NCI-H1417 treated with DMSO at 0.1 percent for 48 hours (cell line): ENCODE data around the gene TMEM147.
"Not testable (repeated sequence)": the region's sequence is repeated elsewhere in the genome, so short reads cannot be mapped to it uniquely, and the experiment has no call there.

Source experiments
- DNase-seq: peaks from one replicate; lab custom pipeline; 2025; lab: John Stamatoyannopoulos, UW

Gene TMEM147

DNA sequence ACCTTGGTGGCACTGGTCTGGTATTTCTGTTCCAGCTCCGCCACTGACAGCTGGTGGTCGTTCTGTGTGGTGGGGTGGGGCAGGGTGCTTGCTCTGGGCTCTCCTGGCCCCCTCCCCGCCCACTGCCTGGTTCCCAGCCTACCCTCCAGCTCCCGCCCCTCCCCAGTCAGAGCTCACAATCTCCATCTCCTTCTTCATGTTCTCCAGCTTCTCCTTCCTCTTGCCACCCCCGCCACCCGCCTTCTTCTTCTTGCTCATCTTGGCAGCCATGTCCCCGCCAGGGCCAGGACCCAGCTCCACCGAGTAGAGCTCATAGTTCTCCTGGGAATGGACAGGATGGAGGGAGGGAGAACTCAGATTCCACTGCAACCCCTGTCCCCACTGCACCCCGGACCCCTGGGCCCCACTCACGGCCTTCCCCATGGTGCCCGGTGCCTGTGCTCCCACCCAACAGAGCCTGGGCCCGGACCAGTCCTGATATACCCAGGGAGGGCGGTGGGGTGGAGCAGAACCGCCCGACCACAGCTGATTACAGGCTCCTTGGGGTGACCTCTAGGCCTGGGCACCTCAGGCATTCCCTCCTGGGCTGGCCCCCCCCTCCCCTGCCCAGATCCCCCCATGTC is 17.9 kb downstream of the TMEM147 start, which contains the start of gene ATP4A:
Gene ATP4A, minus strand, starts transcription at position 452 of the 623 bp plus-strand sequence. Its CDS starts 29 bp downstream, at position 423.
- DNase-seq, result no peak

DNA sequence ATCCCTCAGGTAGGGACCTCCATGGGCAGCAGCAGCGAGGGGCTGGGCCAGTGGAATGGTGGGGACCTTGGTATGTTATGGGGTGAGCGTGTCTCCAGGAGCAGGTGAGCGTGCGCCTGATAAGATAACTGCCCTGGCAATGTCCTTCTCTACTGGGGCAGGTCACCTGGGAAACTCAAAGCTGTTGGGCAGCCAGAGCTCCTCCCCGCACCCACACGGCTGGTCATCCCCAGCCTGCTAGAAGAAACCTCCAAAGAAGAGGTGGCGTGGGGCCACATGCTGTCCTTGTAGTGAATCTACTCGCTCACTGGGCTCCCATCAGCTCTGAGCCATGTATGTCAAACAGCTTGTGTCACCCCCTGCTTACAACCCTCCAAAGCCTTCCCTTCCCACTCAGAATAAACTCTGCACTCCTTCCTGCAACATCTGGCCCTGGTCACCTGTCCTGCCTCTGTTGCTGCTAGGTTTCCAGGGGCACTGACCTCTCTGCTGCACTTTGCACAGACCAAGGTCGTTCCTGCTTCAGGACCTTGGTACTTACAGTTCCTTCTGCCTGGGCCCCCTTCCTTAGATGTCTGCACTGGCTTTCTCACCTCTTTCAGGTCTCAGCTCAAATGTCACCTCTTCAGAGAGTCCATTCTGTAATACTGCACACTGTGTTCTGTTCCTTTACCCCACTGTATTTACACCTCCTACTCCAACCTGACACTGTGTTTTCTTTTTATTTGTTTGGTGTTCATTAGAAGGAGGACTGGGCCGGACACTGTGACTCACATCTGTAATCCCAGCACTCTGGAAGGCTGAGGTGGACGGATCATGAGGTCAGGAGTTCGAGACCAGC is 19.8 kb downstream of the TMEM147 start:
- DNase-seq, result no peak

DNA sequence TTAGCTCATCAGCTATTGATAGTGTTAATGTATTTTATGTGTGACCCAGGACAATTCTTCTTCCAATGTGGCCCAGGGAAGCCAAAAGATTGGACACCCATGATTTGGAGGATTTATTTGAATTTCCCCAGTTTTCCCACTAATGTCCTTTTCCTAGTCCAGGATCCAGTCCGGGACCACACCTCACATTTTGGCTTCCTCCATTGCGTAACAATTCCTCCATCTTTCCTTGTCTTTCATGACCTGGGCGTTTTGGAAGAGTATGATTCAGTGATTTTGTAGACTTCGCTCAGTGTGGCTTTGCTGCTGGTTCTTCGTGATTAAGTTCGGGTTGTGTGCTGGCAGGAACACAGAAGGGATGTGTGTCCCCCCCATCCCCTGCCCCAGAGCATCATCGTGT is 21.3 kb downstream of the TMEM147 start:
- DNase-seq, result no peak

DNA sequence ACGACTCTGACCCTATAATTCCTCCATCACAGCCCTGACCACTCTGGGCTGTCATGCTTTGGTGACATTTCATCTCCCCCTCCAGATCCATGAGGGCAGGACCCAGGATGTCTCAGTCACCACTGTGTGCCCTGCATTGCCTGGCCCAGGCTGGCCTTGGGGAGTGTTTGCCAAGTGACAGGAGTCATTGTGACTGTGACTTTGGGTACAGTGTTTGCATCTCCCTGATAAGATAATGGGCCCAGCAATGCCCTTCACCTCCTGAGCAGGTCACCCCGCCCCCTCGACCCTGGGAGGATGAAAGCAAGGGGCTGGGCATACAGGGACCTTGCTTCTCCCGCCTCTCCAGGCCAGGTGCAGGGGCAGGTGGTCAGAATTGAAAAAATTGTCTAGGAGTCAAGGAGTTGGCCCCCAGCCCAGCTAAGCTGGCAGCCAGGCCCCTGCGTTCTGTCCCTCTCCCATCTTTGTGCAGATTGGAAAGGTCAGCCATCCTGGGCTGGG is 23.9 kb downstream of the TMEM147 start:
- no peak for DNase-seq

DNA sequence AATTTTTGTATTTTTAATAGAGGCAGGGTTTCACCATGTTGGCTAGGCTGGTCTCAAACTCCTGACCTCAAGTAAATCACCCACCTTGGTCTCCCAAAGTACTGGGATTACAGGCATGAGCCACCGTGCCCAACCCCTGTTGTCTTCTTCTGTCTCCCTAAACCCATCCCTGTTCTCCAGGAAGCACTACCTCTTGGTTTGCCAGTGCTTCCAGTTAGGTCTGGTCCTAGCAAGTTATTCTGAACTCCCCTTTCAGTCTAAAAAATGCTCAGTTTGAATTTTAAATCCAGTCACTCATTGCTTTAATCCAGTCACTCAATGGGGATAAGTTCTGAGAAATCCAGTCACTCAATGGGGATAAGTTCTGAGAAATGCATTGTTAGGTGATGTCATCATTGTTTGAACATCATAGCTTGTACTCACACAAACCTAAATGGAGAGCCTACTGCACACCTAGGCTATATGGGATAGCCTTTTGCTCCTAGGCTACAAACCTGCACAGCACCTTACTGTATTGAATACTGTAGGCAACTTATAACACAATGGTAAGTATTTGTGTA is 26.1 kb downstream of the TMEM147 start:
- no peak for DNase-seq

DNA sequence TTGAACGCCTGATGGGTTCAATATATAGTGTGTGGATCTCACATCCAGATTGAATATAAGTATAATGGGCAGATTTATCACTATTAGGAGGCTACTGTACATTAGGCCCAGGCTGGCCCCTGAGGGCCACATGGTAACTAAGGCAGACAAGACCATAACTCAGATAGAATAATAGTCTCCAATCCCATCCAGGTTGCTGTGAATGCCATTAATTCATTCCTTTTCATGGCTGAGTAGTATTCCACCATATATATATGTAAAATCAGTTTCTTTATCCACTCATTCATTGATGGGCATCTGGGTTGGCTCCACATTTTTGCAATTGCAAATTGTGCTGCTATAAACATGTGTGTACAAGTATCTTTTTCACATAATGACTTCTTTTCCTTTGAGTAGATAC is 32.5 kb downstream of the TMEM147 start:
- DNase-seq, result no peak

DNA sequence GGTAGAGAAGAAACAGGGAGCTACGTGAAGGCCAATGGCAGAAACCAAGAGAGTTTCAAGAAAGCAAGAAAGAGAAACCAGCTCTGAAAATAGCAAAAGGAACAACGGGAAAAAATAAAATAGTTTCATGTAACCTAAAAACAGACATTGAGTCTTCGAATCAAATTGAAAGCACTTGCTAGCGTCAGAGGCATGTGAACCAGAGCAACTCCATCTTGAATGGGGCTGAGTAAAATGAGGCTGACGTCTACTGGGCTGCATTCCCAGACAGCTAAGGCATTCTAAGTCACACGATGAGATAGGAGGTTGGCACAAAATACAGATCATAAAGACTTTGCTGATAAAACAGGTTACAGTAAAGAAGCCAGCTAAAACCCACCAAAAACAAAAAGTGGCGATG is 33.3 kb downstream of the TMEM147 start:
- DNase-seq, result no peak

DNA sequence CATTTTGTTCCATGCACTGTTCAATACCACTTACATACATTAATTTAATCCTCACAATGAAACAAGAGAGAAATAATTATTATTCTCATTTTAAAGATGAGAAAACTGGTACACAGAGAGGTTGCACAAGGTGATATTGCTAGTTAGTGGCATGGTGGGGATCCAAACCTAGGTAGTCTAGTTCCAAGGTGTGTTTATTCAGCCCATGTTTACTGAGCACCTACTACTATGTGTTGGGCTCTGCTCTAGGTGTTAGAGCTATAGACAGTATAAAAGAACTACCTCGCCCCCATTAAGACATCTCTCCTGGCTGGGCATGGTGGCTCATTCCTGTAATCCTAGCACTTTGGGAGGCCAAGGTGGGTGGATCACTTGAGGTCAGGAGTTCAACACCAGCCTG is 37.3 kb downstream of the TMEM147 start:
- no peak for DNase-seq

DNA sequence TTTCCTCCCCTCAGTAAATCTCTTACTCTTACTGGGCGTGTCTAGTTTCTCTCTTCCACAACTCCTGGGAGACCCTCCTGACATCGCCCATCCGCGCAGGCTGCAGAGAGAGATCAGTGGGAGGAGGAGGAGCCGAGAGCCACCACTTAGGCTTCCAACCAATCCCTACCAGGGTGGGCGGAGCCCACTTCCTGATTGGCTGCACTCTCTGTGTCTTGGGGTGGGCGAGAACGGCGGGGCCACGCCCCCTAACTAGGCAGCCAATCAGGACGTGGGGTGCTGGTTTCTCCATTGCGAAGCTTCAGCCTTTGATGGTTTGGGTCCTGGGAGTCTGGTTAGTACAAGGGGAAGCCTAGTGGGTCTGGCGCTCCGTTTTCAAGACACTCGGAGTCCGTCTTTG is 40.4 kb downstream of the TMEM147 start, which contains the start of gene PMIS2:
Gene PMIS2, plus strand, starts transcription at position 326 of the 400 bp plus-strand sequence. CDS start 87 bp downstream, outside the sequence.
- DNase-seq, result no peak

DNA sequence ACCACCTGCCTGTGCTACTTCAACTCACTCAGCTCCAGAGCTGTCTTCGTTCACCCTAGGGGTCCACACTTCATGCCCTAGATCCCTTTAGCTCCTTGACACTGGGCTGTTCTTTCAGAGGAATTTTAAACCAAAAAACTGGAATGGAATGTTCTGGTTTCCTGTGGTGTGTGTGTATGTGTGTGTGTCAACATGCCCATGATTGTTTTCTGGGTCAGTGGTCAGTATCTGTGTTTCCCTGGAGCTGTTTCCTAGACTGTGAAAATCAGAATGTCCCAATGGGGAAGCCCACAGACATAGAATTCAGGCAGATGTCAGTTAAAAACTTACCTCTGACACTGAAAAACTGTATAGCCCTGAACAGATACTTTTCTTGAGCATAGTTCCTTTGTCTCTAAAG is 41.9 kb downstream of the TMEM147 start:
- DNase-seq, result no peak

DNA sequence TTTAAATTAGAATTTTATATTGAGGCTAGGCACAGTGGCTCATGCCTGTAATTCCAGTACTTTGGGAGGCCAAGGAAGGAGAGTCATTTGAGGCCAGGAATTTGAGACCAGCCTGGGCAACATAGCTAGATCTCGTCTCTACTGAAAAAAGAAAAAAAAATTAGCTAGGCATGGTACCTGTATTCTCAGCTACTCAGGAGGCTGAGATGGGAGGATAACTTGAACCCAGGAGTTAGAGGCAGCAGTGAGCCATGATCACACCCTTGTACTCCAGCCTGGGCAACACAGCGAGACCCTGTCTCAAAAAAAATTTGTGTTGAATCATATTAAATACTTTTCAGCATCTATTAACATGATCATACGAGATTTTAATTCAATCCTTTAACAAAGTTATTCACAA is 45.4 kb downstream of the TMEM147 start:
- no peak for DNase-seq

DNA sequence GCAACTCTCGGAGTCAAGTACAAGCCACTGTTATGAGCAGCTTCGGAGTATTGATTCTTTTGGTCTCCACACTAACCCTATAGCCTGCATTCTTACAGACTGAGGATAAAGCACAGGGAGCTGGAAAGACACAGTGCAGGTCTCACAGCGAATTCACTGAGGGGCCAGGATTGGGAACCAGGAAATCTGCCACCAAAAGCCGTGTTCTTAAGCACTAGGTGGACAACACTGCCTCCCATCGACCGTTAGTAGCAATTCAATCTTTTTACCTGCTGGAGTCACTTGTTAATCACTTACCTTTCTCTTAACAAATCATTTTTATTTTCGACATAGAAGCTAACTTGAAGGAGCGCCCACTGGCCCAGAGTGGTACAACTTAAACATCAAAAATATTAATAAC is 46.8 kb downstream of the TMEM147 start:
- DNase-seq, result no peak

DNA sequence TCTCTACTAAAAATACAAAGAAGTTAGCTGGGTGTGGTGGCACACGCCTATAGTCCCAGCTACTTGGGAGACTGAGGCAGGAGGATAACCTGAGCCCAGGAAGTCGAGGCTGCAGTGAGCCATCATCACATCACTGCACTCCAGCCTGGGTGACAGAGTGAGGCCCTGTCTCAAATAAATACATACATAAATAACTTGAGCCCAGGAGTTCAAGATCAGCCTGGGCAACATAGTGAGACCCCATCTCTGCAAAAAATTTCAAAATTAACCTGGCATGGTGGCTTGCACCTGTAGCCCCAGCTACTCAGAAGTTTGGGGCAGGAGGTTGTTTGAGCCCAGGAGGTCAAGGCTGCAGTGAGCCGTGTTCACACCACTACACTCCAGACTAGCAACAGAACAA is 49.6 kb downstream of the TMEM147 start:
- not testable (repeated sequence) for DNase-seq

DNA sequence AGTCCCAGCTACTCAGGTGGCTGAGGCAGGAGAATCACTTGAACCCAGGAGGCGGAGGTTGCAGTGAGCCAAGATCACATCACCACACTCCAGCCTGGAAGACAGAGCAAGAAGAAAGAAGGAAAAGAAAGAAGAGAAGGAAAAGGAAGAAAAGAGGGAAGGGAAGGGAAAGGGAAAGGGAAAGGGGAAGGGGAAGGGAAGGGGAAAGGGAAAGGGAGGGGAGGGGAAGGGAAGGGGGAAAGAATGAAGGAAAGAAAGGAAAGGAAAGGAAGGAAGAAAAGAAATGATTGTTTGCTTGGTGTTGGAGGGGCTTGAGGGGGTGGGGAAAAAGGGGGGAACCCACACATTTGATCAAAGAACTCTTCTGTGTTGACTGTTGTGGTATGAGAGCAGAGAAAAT is 50.5 kb downstream of the TMEM147 start:
- no peak for DNase-seq

DNA sequence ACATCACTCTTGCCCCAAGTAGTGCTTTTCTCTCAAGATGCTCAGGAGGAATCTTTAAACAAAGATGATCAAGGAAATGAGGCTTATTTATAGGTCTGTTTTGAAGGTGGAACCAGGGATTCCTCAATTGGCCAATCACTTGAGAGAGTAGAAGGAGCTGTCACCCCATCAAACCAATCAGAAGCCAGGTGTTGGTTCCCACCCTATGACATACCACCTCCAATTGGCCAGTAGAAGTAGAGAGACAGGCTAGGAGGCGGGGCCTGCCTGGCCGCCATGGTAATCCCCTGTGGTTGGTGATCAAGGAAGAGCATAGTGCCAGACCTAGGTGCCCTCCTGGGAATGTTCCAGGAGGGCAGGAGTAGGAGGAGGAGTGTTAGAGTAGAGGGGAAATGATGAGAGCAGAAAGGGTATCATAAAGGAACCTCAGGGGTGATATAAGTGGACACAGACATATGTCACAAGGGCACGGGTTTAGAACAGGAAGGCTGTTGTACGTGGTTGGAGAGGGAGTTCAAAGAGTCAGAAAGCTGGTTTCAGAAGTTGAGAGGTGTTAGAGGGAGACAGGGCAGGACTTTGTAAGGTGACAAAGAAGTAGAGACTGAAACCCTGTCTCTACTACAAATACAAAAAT is 51.1 kb downstream of the TMEM147 start:
- DNase-seq, result no peak
